Natural killer cell (primary cell): ENCODE results near the gene DCDC2C. TPM values are rescaled to one million over a fixed set of nuclear protein-coding genes. Genes with fewer than 3 reads are reported as not detected.
"Not testable (repeated sequence)": the region's sequence is repeated elsewhere in the genome, so short reads cannot be mapped to it uniquely, and the experiment has no call there.

Source experiments
- ATAC-seq, 3 donors: fragments of 150-1000 bp in 2 of 3; fragments of 200-7000 bp in 1 of 3; cut with Tn5 transposase; 1 replicate in 1 of 3; 2 replicates in 2 of 3; pipeline ENCODE4 v1.10.0; 2021; ENCODE audit warnings: mild to moderate bottlenecking in 2 of 3, moderate library complexity in 2 of 3
- DNase-seq, 2 donors: peaks; one replicate each; pipeline versions ENCODE4 v3.0.0 to v3.0.0-alpha.2; 2013 to 2021; ENCODE audit warnings: mixed read lengths in 1 of 2
- H3K27ac ChIP-seq: one replicate; pipeline ENCODE4 v1.5.1; 2013; ENCODE audit warnings: mild to moderate bottlenecking, low read length
- H3K27me3 ChIP-seq: one replicate; pipeline ENCODE4 v1.6.1; 2013; ENCODE audit warnings: low read length; ENCODE audit not compliant: control insufficient read depth, insufficient read depth
- H3K36me3 ChIP-seq: one replicate; pipeline ENCODE4 v1.6.1; 2013; ENCODE audit warnings: low read length; ENCODE audit not compliant: control insufficient read depth, insufficient read depth
- H3K4me1 ChIP-seq: one replicate; pipeline ENCODE4 v1.6.1; 2013; ENCODE audit warnings: low read length; ENCODE audit not compliant: control insufficient read depth, insufficient read depth
- H3K4me3 ChIP-seq: one replicate; pipeline ENCODE4 v1.5.1; 2013; ENCODE audit warnings: low read length
- H3K9me3 ChIP-seq: one replicate; pipeline ENCODE4 v1.6.1; 2013; ENCODE audit warnings: low read length; ENCODE audit not compliant: control insufficient read depth, insufficient read depth
- H3K27ac Mint-ChIP-seq, 2 donors: one replicate each; pipeline ENCODE4 v1.8.0; 2022; ENCODE audit warnings: mild to moderate bottlenecking in 2 of 2, mixed read lengths in 2 of 2, moderate library complexity in 1 of 2
- H3K27me3 Mint-ChIP-seq, 2 donors: one replicate each; pipeline ENCODE4 v1.8.0; 2022; ENCODE audit warnings: low read depth in 2 of 2, mixed read lengths in 2 of 2
- H3K36me3 Mint-ChIP-seq: one replicate; pipeline ENCODE4 v1.8.0; 2022; ENCODE audit warnings: mixed read lengths
- H3K4me1 Mint-ChIP-seq, 2 donors: one replicate each; pipeline ENCODE4 v1.8.0; 2022; ENCODE audit warnings: mixed read lengths in 2 of 2
- H3K4me3 Mint-ChIP-seq: one replicate; pipeline ENCODE4 v1.8.0; 2022; ENCODE audit warnings: mild to moderate bottlenecking, moderate library complexity, mixed read lengths
- H3K9me3 Mint-ChIP-seq, 2 donors: one replicate each; pipeline ENCODE4 v1.8.0; 2022; ENCODE audit warnings: mixed read lengths in 2 of 2
- WGBS: methylation state at CpG from one replicate; pipeline ENCODE4 v1.1.7; 2013; ENCODE audit warnings: missing lambda C conversion rate; ENCODE audit not compliant: insufficient coverage; 5-methylcytosine and 5-hydroxymethylcytosine counted together
- intact Hi-C: fragments of 100-400 bp; cut with micrococcal nuclease; formaldehyde crosslinking; loops from one replicate; pipeline ENCODE4 v1.14.2; 2022
- total RNA-seq, 4 donors: library from RNA; stranded (reverse); fragments of 120-200 nt in 1 of 4; gene quantifications; one replicate each; pipeline versions ENCODE4 v1.2.3 to v1.2.4, GENCODE V29; 2013 to 2022
- TF ChIP-seq, protein P1 (sequence below): fragments of 200-600 bp; IDR thresholded peaks from one replicate; pipeline ENCODE4 v1.8.0; 2022; ENCODE audit warnings: antibody characterized with exemption

Gene DCDC2C
- total RNA-seq, 3 donors from 2014 or later (not counting 1 experiment from before 2014, with no cell fraction given), result not detected

DNA sequence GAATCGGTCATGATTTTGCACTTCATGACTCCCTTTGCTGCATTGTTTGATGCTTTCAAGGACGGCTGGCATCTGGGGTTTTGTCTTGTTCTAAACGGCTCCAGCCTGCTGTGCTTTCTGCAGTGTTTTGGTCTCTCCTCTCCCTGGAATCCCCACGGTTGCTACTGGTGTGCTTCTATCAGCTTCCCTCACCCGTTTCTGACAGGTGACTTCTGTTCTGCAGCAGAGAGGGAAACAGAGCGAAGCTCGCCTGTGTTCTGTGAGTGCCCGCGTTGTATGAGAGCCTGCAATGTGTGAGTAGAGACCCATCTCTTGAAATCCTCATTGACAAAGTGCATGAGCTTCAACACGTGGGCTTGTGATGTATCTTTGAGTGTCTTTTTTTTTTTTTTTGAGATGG, 102.8 kb downstream of the DCDC2C start:
- Mint-ChIP-seq H3K4me1 (no peaks in the 10 kb centered on the region), H3K9me3 (peaks cover 4 to 6% of the 10 kb centered on the region in 2 donors), H3K27me3 (peaks cover 0 to 7% of the 10 kb centered on the region in 2 donors), H3K27ac (no peak overlapping the region), H3K36me3 (no peaks in the 10 kb centered on the region), H3K4me3 (no peak overlapping the region)
- 85% methylated on average over 10 of the region's 10 CpGs for WGBS
- intact Hi-C loops, result no loop called here
- TF ChIP-seq, protein P1, sequence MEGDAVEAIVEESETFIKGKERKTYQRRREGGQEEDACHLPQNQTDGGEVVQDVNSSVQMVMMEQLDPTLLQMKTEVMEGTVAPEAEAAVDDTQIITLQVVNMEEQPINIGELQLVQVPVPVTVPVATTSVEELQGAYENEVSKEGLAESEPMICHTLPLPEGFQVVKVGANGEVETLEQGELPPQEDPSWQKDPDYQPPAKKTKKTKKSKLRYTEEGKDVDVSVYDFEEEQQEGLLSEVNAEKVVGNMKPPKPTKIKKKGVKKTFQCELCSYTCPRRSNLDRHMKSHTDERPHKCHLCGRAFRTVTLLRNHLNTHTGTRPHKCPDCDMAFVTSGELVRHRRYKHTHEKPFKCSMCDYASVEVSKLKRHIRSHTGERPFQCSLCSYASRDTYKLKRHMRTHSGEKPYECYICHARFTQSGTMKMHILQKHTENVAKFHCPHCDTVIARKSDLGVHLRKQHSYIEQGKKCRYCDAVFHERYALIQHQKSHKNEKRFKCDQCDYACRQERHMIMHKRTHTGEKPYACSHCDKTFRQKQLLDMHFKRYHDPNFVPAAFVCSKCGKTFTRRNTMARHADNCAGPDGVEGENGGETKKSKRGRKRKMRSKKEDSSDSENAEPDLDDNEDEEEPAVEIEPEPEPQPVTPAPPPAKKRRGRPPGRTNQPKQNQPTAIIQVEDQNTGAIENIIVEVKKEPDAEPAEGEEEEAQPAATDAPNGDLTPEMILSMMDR, result no peak
- no peaks in the 10 kb centered on the region for H3K27me3 ChIP-seq
- DNase-seq (no peak), ATAC-seq (no peak)
- no peak overlapping the region for H3K4me3 ChIP-seq
- H3K9me3 ChIP-seq, result no peaks in the 10 kb centered on the region
- no peaks in the 10 kb centered on the region for H3K4me1 ChIP-seq
- no peak overlapping the region for H3K27ac ChIP-seq
- H3K36me3 ChIP-seq, result no peaks in the 10 kb centered on the region

GRCh38 chr2:3806730-3807129, 103.4 kb downstream of the DCDC2C start:
- peaks cover 0 to 7% of the 10 kb centered on the region in 2 donors for H3K27me3 Mint-ChIP-seq
- H3K36me3 ChIP-seq, result no peaks in the 10 kb centered on the region
- WGBS, result 79% methylated on average over 7 of the region's 7 CpGs

GRCh38 chr2:3807853-3808252, 104.5 kb downstream of the DCDC2C start:
- Histone ChIP-seq H3K9me3 (no peaks in the 10 kb centered on the region), H3K27ac (no peak overlapping the region), H3K4me1 (no peaks in the 10 kb centered on the region), H3K4me3 (no peak overlapping the region), H3K27me3 (no peaks in the 10 kb centered on the region), H3K36me3 (no peaks in the 10 kb centered on the region)
- Mint-ChIP-seq H3K27me3 (peaks cover 0 to 7% of the 10 kb centered on the region in 2 donors), H3K4me3 (no peak overlapping the region), H3K9me3 (peaks cover 6 to 10% of the 10 kb centered on the region in 2 donors), H3K36me3 (no peaks in the 10 kb centered on the region), H3K27ac (no peak overlapping the region), H3K4me1 (no peaks in the 10 kb centered on the region)
- 66% methylated on average over 3 of the region's 3 CpGs for WGBS
- no peak for DNase-seq
- TF ChIP-seq, protein P1, result no peak
- no peak for ATAC-seq
- intact Hi-C loops, result no loop called here

More at GRCh38 chr2:3806730-3807129, 103.4 kb downstream of the DCDC2C start:
- Histone ChIP-seq H3K4me1 (no peaks in the 10 kb centered on the region), H3K9me3 (no peaks in the 10 kb centered on the region), H3K27ac (no peak overlapping the region), H3K27me3 (no peaks in the 10 kb centered on the region), H3K4me3 (no peak overlapping the region)
- intact Hi-C loops, result no loop called here
- no peak overlapping the region for H3K4me3 Mint-ChIP-seq
- no peaks in the 10 kb centered on the region for H3K36me3 Mint-ChIP-seq
- ATAC-seq (no peak), DNase-seq (no peak)
- H3K9me3 Mint-ChIP-seq, result peaks cover 4 to 6% of the 10 kb centered on the region in 2 donors
- no peak overlapping the region for H3K27ac Mint-ChIP-seq
- H3K4me1 Mint-ChIP-seq, result no peaks in the 10 kb centered on the region
- TF ChIP-seq, protein P1, result no peak

DNA sequence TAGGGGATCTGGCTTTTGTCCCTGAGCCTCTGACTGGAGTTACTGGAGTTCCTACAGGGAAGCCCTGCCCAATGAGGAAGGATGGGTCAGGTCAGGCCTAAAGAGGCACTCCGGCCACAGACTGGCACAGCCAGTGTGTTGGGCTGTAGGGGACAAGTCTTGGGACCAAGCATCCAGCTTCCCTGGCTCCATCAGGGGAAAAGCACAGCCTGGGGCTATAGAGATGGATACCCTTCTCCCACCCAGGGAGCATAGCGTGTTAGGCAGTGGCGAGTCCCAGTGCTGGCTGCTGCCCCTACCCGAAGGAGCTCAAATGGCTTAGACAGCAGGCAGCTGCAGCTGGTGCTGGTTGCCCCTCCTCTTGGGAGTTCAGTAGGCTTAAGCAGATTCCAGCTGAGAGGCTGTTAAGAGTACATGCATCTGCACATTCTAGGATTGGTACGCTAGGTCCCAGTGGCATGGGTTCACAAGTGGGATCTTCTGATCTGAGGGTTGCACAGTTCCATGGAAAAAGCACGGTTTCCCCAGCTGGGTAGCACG, 111.4 kb downstream of the DCDC2C start:
- ATAC-seq (no peak), DNase-seq (no peak)
- H3K27ac ChIP-seq, result no peak overlapping the region
- TF ChIP-seq, protein P1, result no peak
- Mint-ChIP-seq H3K4me3 (no peak overlapping the region), H3K27ac (no peak overlapping the region), H3K4me1 (no peaks in the 10 kb centered on the region), H3K9me3 (peaks cover 9 to 15% of the 10 kb centered on the region in 2 donors), H3K27me3 (no peaks in the 10 kb centered on the region), H3K36me3 (no peaks in the 10 kb centered on the region)
- no peaks in the 10 kb centered on the region for H3K27me3 ChIP-seq
- peaks cover 27% of the 10 kb centered on the region for H3K9me3 ChIP-seq
- no peaks in the 10 kb centered on the region for H3K4me1 ChIP-seq
- intact Hi-C loops, result no loop called here
- 92% methylated on average over 7 of the region's 7 CpGs for WGBS
- no peaks in the 10 kb centered on the region for H3K36me3 ChIP-seq
- H3K4me3 ChIP-seq, result no peak overlapping the region

DNA sequence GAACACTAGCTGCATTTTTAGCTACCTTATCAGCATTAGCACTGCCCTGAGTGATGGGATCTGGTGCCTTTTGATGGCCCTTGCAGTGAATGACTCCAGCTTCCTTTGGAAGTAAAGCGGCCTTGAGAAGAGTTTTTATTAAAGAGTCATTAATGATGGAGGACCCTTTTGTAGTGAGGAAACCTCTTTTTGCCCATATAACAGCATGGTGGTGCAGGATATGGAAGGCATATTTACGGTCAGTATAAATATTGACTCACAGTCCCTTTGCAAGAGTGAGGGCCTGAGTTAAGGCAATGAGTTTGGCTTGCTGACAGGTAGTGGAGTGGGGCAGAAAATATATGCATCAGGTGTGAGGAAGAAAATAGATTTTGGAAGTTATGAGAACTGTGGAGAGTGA, 113.8 kb downstream of the DCDC2C start:
- H3K27me3 ChIP-seq, H3K4me3 Mint-ChIP-seq, H3K36me3 ChIP-seq, H3K4me1 Mint-ChIP-seq, ATAC-seq, intact Hi-C loops, DNase-seq, H3K27me3 Mint-ChIP-seq, H3K27ac Mint-ChIP-seq, H3K36me3 Mint-ChIP-seq, H3K4me1 ChIP-seq, H3K4me3 ChIP-seq, H3K27ac ChIP-seq: not testable (repeated sequence)
- 100% methylated on average over 2 of the region's 2 CpGs for WGBS
- peaks cover 27% of the 10 kb centered on the region for H3K9me3 ChIP-seq
- peaks cover 12 to 26% of the 10 kb centered on the region in 2 donors for H3K9me3 Mint-ChIP-seq
